Erythroblast (primary cell): ENCODE measurements around the gene PSD.

Experiments used
- GATA1 ChIP-seq: IDR thresholded peaks from 2 replicates; pipeline ENCODE4 v1.6.1; 2011; ENCODE audit warnings: low read depth, mild to moderate bottlenecking, control low read depth, low read length, moderate library complexity
- POLR2A ChIP-seq: IDR thresholded peaks from 2 replicates; pipeline ENCODE4 v1.6.1; 2011; ENCODE audit warnings: mild to moderate bottlenecking, low read length

- TF ChIP-seq POLR2A: no peak
- no peak for TF ChIP-seq GATA1
Measured at GRCh38 chr10:102422545-102423129, 4.1 kb upstream of the PSD start.
